PC-3 (cell line): ENCODE results near the gene SHLD2. TPM values are rescaled to one million over a fixed set of nuclear protein-coding genes. Genes with fewer than 3 reads are reported as not detected.
"Not testable (repeated sequence)": the region's sequence is repeated elsewhere in the genome, so short reads cannot be mapped to it uniquely, and the experiment has no call there.

Experiments
- ATAC-seq: fragments of 200-7000 bp; cut with Tn5 transposase; 2 replicates; pipeline ENCODE4 v1.9.1; 2020; ENCODE audit warnings: mild to moderate bottlenecking, moderate library complexity
- BruUV-seq: library from RNA; stranded (reverse); fragments of 400-500 nt; replicated peaks from 2 replicates; lab custom pipeline; 2021; lab: Mats Ljungman, UMichigan
- CTCF ChIA-PET: fragments of 300-600 bp; sonication (Branson Sonifier 250); formaldehyde crosslinking; loops from one replicate; lab custom pipeline; 2022; ENCODE audit warnings: antibody characterized with exemption; lab: Charles Lee
- POLR2A ChIA-PET: fragments of 300-600 bp; sonication (Branson Sonifier 250); formaldehyde crosslinking; loops from one replicate; lab custom pipeline; 2022; ENCODE audit warnings: antibody characterized with exemption; ENCODE audit not compliant: unreplicated experiment; lab: Charles Lee
- DNase-seq: peaks from one replicate; pipeline ENCODE4 v3.0.0-alpha.2; 2015
- H2AFZ ChIP-seq: fragments of 300-600 bp; sonication (generic); 2 replicates; pipeline ENCODE4 v1.6.0; 2016; ENCODE audit warnings: antibody characterized with exemption, low read length
- H3F3A ChIP-seq: fragments of 300-600 bp; sonication (generic); one replicate; pipeline ENCODE4 v1.6.0; 2017; ENCODE audit warnings: antibody characterized with exemption, low read length, control low read depth, mild to moderate bottlenecking; ENCODE audit not compliant: unreplicated experiment
- H3K27ac ChIP-seq: fragments of 300-600 bp; sonication (generic); 2 replicates; pipeline ENCODE4 v1.5.1; 2016; ENCODE audit warnings: mild to moderate bottlenecking, low read length
- H3K27me3 ChIP-seq: fragments of 300-600 bp; sonication (generic); 2 replicates; pipeline ENCODE4 v1.6.1; 2016; ENCODE audit warnings: low read length, mixed read lengths
- H3K36me3 ChIP-seq: fragments of 300-600 bp; sonication (generic); 2 replicates; pipeline ENCODE4 v1.6.1; 2016; ENCODE audit warnings: low read depth, mixed run types, low read length, mixed read lengths
- H3K4me1 ChIP-seq: fragments of 300-600 bp; sonication (generic); 2 replicates; pipeline ENCODE4 v1.5.1; 2016; ENCODE audit warnings: low read length; ENCODE audit not compliant: insufficient read depth
- H3K4me2 ChIP-seq: fragments of 300-600 bp; sonication (generic); 2 replicates; pipeline ENCODE4 v1.6.0; 2016; ENCODE audit warnings: low read length
- H3K4me3 ChIP-seq: fragments of 300-600 bp; sonication (generic); 2 replicates; pipeline ENCODE4 v1.5.1; 2016; ENCODE audit warnings: mild to moderate bottlenecking, low read length, mixed read lengths
- H3K79me2 ChIP-seq: fragments of 300-600 bp; sonication (generic); 2 replicates; pipeline ENCODE4 v1.6.1; 2017; ENCODE audit warnings: low read length, mixed read lengths
- H3K9ac ChIP-seq: fragments of 300-600 bp; sonication (generic); 2 replicates; pipeline ENCODE4 v1.6.0; 2016; ENCODE audit warnings: mild to moderate bottlenecking, low read length
- H3K9me2 ChIP-seq: fragments of 300-600 bp; sonication (generic); replicated peaks from 2 replicates; pipeline ENCODE4 v1.6.1; 2016; ENCODE audit warnings: mixed run types, low read length, mixed read lengths
- H3K9me3 ChIP-seq: fragments of 300-600 bp; sonication (generic); 2 replicates; pipeline ENCODE4 v1.6.1; 2016; ENCODE audit warnings: low read length, mixed read lengths
- H4K20me1 ChIP-seq: fragments of 300-600 bp; sonication (generic); 2 replicates; pipeline ENCODE4 v1.6.1; 2016; ENCODE audit warnings: low read length, mixed read lengths
- intact Hi-C: fragments of 100-400 bp; cut with micrococcal nuclease; formaldehyde crosslinking; loops from 2 replicates; pipeline ENCODE4 v1.9.0; 2023
- total RNA-seq: library from RNA; depleted of rRNA; stranded (reverse); fragments of >200 nt; gene quantifications from 2 replicates; pipeline ENCODE4 v1.2.3, GENCODE V29; 2014

SHLD2 gene
- total RNA-seq, 1 experiment from 2014 or later: 16.0 TPM

- CTCF ChIA-PET, H4K20me1 ChIP-seq, intact Hi-C loops, H3K9me2 ChIP-seq, H2AFZ ChIP-seq, H3F3A ChIP-seq, DNase-seq, H3K4me2 ChIP-seq, H3K27ac ChIP-seq, H3K9me3 ChIP-seq, H3K27me3 ChIP-seq, H3K9ac ChIP-seq, H3K36me3 ChIP-seq, H3K79me2 ChIP-seq, ATAC-seq, POLR2A ChIA-PET, H3K4me1 ChIP-seq, BruUV-seq, H3K4me3 ChIP-seq: not testable (repeated sequence)
Observed at GRCh38 chr10:87187573-87187972, 92.6 kb downstream of the SHLD2 start.

- BruUV-seq, H4K20me1 ChIP-seq, H3K27ac ChIP-seq, H3K4me3 ChIP-seq, POLR2A ChIA-PET, H3K4me2 ChIP-seq, H3K79me2 ChIP-seq, DNase-seq, CTCF ChIA-PET, H3K27me3 ChIP-seq, H3K9me2 ChIP-seq, H3K36me3 ChIP-seq, H2AFZ ChIP-seq, H3F3A ChIP-seq, intact Hi-C loops, H3K9me3 ChIP-seq, H3K4me1 ChIP-seq, ATAC-seq, H3K9ac ChIP-seq: not testable (repeated sequence)
Observed at GRCh38 chr10:87191841-87192240, 96.8 kb downstream of the SHLD2 start.

GRCh38 chr10:87200924-87201323 is 105.9 kb downstream of the SHLD2 start:
- H3K4me1 ChIP-seq, H3F3A ChIP-seq, H3K9ac ChIP-seq, H3K9me2 ChIP-seq, H3K36me3 ChIP-seq, H3K9me3 ChIP-seq, CTCF ChIA-PET, H3K27me3 ChIP-seq, H4K20me1 ChIP-seq, intact Hi-C loops, POLR2A ChIA-PET, BruUV-seq, H3K79me2 ChIP-seq: not testable (repeated sequence)
- ATAC-seq (peak; percentile 49), DNase-seq (peak; percentile 75)
- Histone ChIP-seq H3K4me2 (peak overlapping the region; percentile 75), H3K4me3 (peak overlapping the region; percentile 61), H2AFZ (0 out of 2 replicates have a peak overlapping the region, but pooled peaks have one; percentile 48), H3K27ac (peak overlapping the region; percentile 20; the same call in 1 of the 2 replicates)

- H3K27me3 ChIP-seq, H3K4me3 ChIP-seq, H3K27ac ChIP-seq, BruUV-seq, H4K20me1 ChIP-seq, H3F3A ChIP-seq, ATAC-seq, H3K79me2 ChIP-seq, H3K9me2 ChIP-seq, POLR2A ChIA-PET, CTCF ChIA-PET, H2AFZ ChIP-seq, H3K4me2 ChIP-seq, H3K9ac ChIP-seq, H3K4me1 ChIP-seq, H3K36me3 ChIP-seq, DNase-seq, intact Hi-C loops, H3K9me3 ChIP-seq: not testable (repeated sequence)
Observed at GRCh38 chr10:87204801-87205200, 109.8 kb downstream of the SHLD2 start.

- H3K9ac ChIP-seq, H3K4me1 ChIP-seq, H4K20me1 ChIP-seq, H3K9me2 ChIP-seq, H3K79me2 ChIP-seq, POLR2A ChIA-PET, intact Hi-C loops, H3K4me2 ChIP-seq, DNase-seq, H3K27ac ChIP-seq, H3K27me3 ChIP-seq, H3K36me3 ChIP-seq, H2AFZ ChIP-seq, CTCF ChIA-PET, BruUV-seq, H3K4me3 ChIP-seq, H3F3A ChIP-seq, ATAC-seq, H3K9me3 ChIP-seq: not testable (repeated sequence)
Observed at GRCh38 chr10:87206922-87207321, 111.9 kb downstream of the SHLD2 start.

GRCh38 chr10:87210309-87210708 is 115.3 kb downstream of the SHLD2 start:
- BruUV-seq, H3K27ac ChIP-seq, H3K9me2 ChIP-seq, DNase-seq, H4K20me1 ChIP-seq, H3K27me3 ChIP-seq, H3K4me1 ChIP-seq, H2AFZ ChIP-seq, CTCF ChIA-PET, H3F3A ChIP-seq, H3K36me3 ChIP-seq, ATAC-seq, H3K9me3 ChIP-seq, H3K4me2 ChIP-seq, POLR2A ChIA-PET, H3K4me3 ChIP-seq, H3K79me2 ChIP-seq, intact Hi-C loops, H3K9ac ChIP-seq: not testable (repeated sequence)

- H3K9me2 ChIP-seq, H3K4me2 ChIP-seq, CTCF ChIA-PET, H3K36me3 ChIP-seq, intact Hi-C loops, H3K4me1 ChIP-seq, H2AFZ ChIP-seq, H3K27me3 ChIP-seq, H4K20me1 ChIP-seq, H3F3A ChIP-seq, H3K27ac ChIP-seq, ATAC-seq, H3K79me2 ChIP-seq, H3K9me3 ChIP-seq, H3K4me3 ChIP-seq, BruUV-seq, POLR2A ChIA-PET, H3K9ac ChIP-seq: not testable (repeated sequence)
- DNase-seq: peak; percentile 2
Observed at GRCh38 chr10:87211848-87212247, 116.8 kb downstream of the SHLD2 start.
